RCC 7860 (cell line): ENCODE data around the gene HERPUD1.
"Not testable (repeated sequence)": the region's sequence is repeated elsewhere in the genome, so short reads cannot be mapped to it uniquely, and the experiment has no call there.

ENCODE experiments used
- DNase-seq: peaks from one replicate; pipeline ENCODE4 v3.0.0-alpha.2; 2015; ENCODE audit warnings: low spot score
- FAIRE-seq: peaks from 2 replicates; lab custom pipeline; 2012; peaks lifted over from hg19 to GRCh38; lab: Jason Lieb, UNC

Gene HERPUD1

GRCh38 chr16:56953006-56953405, 21.1 kb downstream of the HERPUD1 start:
- no peak for DNase-seq
- no peak for FAIRE-seq

- DNase-seq = no peak
- no peak for FAIRE-seq
Observed at GRCh38 chr16:56956076-56956475, 24.1 kb downstream of the HERPUD1 start.

GRCh38 chr16:56956756-56957155, 24.8 kb downstream of the HERPUD1 start:
- FAIRE-seq (no peak), DNase-seq (no peak)

- DNase-seq (no peak), FAIRE-seq (no peak)
Observed at GRCh38 chr16:56960681-56961281, 28.8 kb downstream of the HERPUD1 start.

- no peak for FAIRE-seq
- no peak for DNase-seq
Observed at GRCh38 chr16:56961386-56961785, 29.4 kb downstream of the HERPUD1 start.

GRCh38 chr16:56961851-56962281, 29.9 kb downstream of the HERPUD1 start, which contains the start of gene CETP:
Gene CETP, plus strand, starts transcription at chr16:56961950. Its CDS starts 30 bp downstream, at chr16:56961980.
- DNase-seq = no peak
- FAIRE-seq = no peak

- FAIRE-seq (no peak), DNase-seq (peak; percentile 82)
Observed at GRCh38 chr16:56964243-56965148, 32.6 kb downstream of the HERPUD1 start.

GRCh38 chr16:56965149-56966092, 33.5 kb downstream of the HERPUD1 start:
- peak; percentile 86 for DNase-seq
- FAIRE-seq = peak; percentile 93

GRCh38 chr16:56966093-56966475, 34.1 kb downstream of the HERPUD1 start:
- FAIRE-seq (no peak), DNase-seq (no peak)

GRCh38 chr16:56967733-56968132, 35.8 kb downstream of the HERPUD1 start:
- FAIRE-seq (no peak), DNase-seq (no peak)

- DNase-seq (no peak), FAIRE-seq (no peak)
Observed at GRCh38 chr16:56969769-56970168, 37.8 kb downstream of the HERPUD1 start.

- DNase-seq (no peak), FAIRE-seq (no peak)
Observed at GRCh38 chr16:56970934-56971767, 39.2 kb downstream of the HERPUD1 start.

- no peak for FAIRE-seq
- no peak for DNase-seq
Observed at GRCh38 chr16:56971768-56972043, 39.8 kb downstream of the HERPUD1 start.

GRCh38 chr16:56972403-56973293, 40.7 kb downstream of the HERPUD1 start:
- no peak for DNase-seq
- FAIRE-seq = no peak

GRCh38 chr16:56973294-56973689, 41.4 kb downstream of the HERPUD1 start:
- FAIRE-seq (no peak), DNase-seq (no peak)

- FAIRE-seq, DNase-seq: not testable (repeated sequence)
Observed at GRCh38 chr16:56973899-56974298, 42.0 kb downstream of the HERPUD1 start.

- DNase-seq (no peak), FAIRE-seq (no peak)
Observed at GRCh38 chr16:56974549-56975300, 42.8 kb downstream of the HERPUD1 start.

GRCh38 chr16:56975714-56976113, 43.8 kb downstream of the HERPUD1 start:
- DNase-seq (no peak), FAIRE-seq (no peak)

- no peak for FAIRE-seq
- DNase-seq = no peak
Observed at GRCh38 chr16:56977216-56977615, 45.3 kb downstream of the HERPUD1 start.
